ENCODE measurements around the gene MAPKAPK2. TPM values are rescaled to one million over a fixed set of nuclear protein-coding genes. Genes with fewer than 3 reads are reported as not detected.

The MAPKAPK2 gene
- total RNA-seq, 4 donors from 2014 or later, result 37.8 to 50.7 (median 43.2) TPM

DNA sequence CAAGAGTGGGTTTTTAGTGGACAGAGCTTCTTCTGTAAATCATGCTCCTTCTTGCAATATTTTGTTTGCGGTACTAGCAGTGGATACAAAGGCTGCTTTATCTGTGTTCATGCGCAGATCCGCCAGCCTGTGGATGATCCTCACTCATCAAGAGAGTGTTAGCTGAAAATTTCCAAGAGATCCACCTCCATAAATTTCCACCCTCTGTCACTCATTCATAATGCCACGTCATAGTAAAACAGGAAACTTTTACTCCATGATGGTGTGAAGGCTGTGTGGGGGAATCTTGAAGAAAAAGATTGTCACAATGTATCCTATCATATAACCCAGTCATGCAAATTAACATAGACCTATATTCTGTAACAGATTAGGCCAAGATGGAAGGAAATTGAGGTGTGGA, 4.4 kb upstream of the MAPKAPK2 start:
- 65 to 82% methylated on average over 4 of the region's 4 CpGs for WGBS, 2 donors
- H3K9me3 ChIP-seq, result no peaks in the 10 kb centered on the region
- no peak overlapping the region for H3K27ac ChIP-seq
- intact Hi-C loops (cut with DNase I), result no loop called here
- peaks cover 6 to 19% (median 10%) of the 10 kb centered on the region in 3 donors for H3K4me1 ChIP-seq
- H3K27me3 ChIP-seq, result no peaks in the 10 kb centered on the region
- H3K36me3 ChIP-seq, result no peaks in the 10 kb centered on the region
- no peak overlapping the region for H3K4me3 ChIP-seq
- TF ChIP-seq POLR2A (IDR thresholded peaks at IDR 0.05), result no peak
- TF ChIP-seq, protein P1, sequence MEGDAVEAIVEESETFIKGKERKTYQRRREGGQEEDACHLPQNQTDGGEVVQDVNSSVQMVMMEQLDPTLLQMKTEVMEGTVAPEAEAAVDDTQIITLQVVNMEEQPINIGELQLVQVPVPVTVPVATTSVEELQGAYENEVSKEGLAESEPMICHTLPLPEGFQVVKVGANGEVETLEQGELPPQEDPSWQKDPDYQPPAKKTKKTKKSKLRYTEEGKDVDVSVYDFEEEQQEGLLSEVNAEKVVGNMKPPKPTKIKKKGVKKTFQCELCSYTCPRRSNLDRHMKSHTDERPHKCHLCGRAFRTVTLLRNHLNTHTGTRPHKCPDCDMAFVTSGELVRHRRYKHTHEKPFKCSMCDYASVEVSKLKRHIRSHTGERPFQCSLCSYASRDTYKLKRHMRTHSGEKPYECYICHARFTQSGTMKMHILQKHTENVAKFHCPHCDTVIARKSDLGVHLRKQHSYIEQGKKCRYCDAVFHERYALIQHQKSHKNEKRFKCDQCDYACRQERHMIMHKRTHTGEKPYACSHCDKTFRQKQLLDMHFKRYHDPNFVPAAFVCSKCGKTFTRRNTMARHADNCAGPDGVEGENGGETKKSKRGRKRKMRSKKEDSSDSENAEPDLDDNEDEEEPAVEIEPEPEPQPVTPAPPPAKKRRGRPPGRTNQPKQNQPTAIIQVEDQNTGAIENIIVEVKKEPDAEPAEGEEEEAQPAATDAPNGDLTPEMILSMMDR (IDR thresholded peaks at IDR 0.05), result no peak
- no peak for DNase-seq

DNA sequence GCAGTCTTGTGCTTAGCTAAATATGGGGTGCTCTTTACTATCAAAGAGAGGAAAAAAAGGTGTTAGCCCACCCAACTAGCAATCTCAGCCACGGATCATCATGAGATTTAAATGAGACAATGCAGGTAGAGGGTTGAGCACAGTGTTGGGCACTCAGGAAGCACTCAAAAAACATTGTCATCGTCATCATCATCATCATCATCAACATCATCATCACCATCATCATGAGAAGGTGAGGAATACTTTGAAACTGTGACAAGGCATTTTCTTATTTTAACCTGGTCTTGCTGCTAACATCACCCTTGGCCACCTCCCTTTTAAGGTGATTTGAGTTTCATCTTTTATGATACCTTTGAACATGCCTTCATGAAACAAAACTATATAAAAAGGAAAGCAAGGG, 3.3 kb upstream of the MAPKAPK2 start:
- Histone ChIP-seq H3K4me1 (peaks cover 6 to 15% (median 9%) of the 10 kb centered on the region in 3 donors), H3K36me3 (no peaks in the 10 kb centered on the region), H3K27me3 (no peaks in the 10 kb centered on the region), H3K4me3 (no peak overlapping the region), H3K27ac (no peak overlapping the region), H3K9me3 (no peaks in the 10 kb centered on the region)
- no peak for DNase-seq
- TF ChIP-seq POLR2A (IDR thresholded peaks at IDR 0.05), result no peak
- TF ChIP-seq, protein P1 (IDR thresholded peaks at IDR 0.05), result no peak
- WGBS, 2 donors, result 72 to 80% methylated on average over 2 of the region's 2 CpGs
- intact Hi-C loops (cut with DNase I), result no loop called here

DNA sequence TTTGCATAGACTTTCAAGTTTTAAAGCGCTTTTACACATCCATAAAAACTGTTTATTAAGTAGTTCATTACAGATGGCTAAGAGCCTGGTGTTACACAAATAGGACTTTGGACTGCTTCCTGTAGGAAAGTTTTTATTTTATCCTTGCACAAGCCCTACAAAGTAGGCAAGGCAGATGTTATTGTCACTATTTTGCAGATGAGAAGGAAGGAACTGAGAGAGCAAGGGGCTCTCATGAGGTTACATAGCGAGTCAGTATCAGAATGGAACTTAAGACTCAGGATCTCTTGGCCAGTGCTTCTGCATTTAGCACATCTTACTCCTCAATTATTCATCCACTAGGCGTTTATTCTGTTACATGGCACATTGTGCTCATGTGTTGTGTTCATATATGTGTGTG, 2.6 kb upstream of the MAPKAPK2 start:
- TF ChIP-seq, protein P1 (IDR thresholded peaks at IDR 0.05), result no peak
- TF ChIP-seq POLR2A (IDR thresholded peaks at IDR 0.05), result no peak
- no peaks in the 10 kb centered on the region for H3K9me3 ChIP-seq
- DNase-seq, result no peak
- 60 to 74% methylated on average over 3 of the region's 3 CpGs for WGBS, 2 donors
- H3K4me3 ChIP-seq, result no peak overlapping the region
- H3K4me1 ChIP-seq, result peaks cover 12 to 23% (median 16%) of the 10 kb centered on the region in 3 donors
- no peaks in the 10 kb centered on the region for H3K36me3 ChIP-seq
- intact Hi-C loops (cut with DNase I), result no loop called here
- H3K27ac ChIP-seq, result no peak overlapping the region
- H3K27me3 ChIP-seq, result no peaks in the 10 kb centered on the region

DNA sequence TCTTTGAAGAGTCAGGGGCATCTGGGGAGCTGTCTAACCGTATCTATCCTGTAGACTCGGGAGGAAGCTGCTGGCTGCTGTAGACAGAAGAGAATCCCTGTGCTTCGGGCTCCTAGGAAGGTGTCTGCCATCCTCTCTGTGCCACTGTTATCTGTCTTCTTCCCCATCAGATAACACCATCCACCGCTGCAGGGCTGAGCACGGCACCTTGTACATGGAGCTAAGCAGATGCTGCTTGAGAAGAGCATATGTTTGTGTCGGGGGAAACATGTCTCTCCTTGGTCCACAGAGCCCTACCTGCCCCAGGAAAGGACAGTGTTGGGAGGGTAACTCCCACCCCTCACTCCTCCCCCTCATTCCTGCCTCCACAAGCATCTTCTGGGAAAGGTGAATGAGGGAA, 1.4 kb upstream of the MAPKAPK2 start:
- TF ChIP-seq, protein P1 (IDR thresholded peaks at IDR 0.05), result no peak
- no peak for TF ChIP-seq POLR2A (IDR thresholded peaks at IDR 0.05)
- intact Hi-C loops (cut with DNase I), result no loop called here
- H3K27me3 ChIP-seq, result no peaks in the 10 kb centered on the region
- no peak overlapping the region for H3K4me3 ChIP-seq
- H3K36me3 ChIP-seq, result no peaks in the 10 kb centered on the region
- WGBS, 2 donors, result 85 to 89% methylated on average over 2 to 4 of the region's 6 CpGs
- peaks cover 24 to 35% (median 27%) of the 10 kb centered on the region in 3 donors for H3K4me1 ChIP-seq
- DNase-seq, result no peak
- H3K9me3 ChIP-seq, result no peaks in the 10 kb centered on the region
- H3K27ac ChIP-seq, result no peak overlapping the region

DNA sequence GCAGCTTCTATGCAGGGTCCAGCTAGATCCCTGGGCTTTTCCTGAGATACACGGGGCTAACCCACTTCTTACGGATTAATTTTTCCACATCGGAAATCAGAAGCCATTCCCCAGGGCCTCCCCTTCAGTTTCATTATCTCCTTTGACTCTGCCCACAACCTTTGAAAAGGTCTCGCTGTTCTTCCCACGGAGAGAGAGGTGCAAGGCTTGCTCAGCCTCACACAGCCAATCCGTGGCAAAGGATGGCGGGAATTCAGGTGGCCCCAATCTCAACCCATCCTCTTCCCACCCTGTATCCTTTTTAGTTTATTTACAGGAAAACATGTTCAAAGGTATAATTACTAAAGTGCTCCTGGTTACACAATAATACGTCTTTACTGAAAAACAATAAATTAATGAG, 702 bp upstream of the MAPKAPK2 start:
- DNase-seq, result no peak
- peak overlapping the region in 1 of 4 donors; percentile 97 for H3K27ac ChIP-seq
- intact Hi-C loops (cut with DNase I), result no loop called here
- TF ChIP-seq, protein P1 (IDR thresholded peaks at IDR 0.05), result no peak
- no peak for TF ChIP-seq POLR2A (IDR thresholded peaks at IDR 0.05)
- 52 to 58% methylated on average over 8 of the region's 8 CpGs for WGBS, 2 donors
- no peaks in the 10 kb centered on the region for H3K27me3 ChIP-seq
- peak overlapping the region in 3 of 4 donors; percentile 79 to 97 (median 91) for H3K4me3 ChIP-seq
- no peaks in the 10 kb centered on the region for H3K9me3 ChIP-seq
- H3K4me1 ChIP-seq, result peaks cover 31 to 42% (median 33%) of the 10 kb centered on the region in 3 donors
- no peaks in the 10 kb centered on the region for H3K36me3 ChIP-seq
